SK-N-SH (cell line): ENCODE measurements around the gene COL28A1.

ENCODE experiments used
- FOXM1 ChIP-seq: IDR thresholded peaks from 2 replicates; pipeline ENCODE4 v1.4.0; 2012; ENCODE audit warnings: low read depth, mild to moderate bottlenecking
- POLR2AphosphoS5 ChIP-seq: IDR thresholded peaks from 2 replicates; pipeline ENCODE4 v1.6.1; 2012; ENCODE audit warnings: low read depth, low read length
- RXRA ChIP-seq: IDR thresholded peaks from 2 replicates; pipeline ENCODE4 v1.4.0; 2012; ENCODE audit warnings: low read depth, mild to moderate bottlenecking, borderline replicate concordance
- SIN3A ChIP-seq: IDR thresholded peaks from 2 replicates; pipeline ENCODE4 v1.6.1; 2012; ENCODE audit warnings: low read depth, mild to moderate bottlenecking, low read length, moderate library complexity, borderline replicate concordance
- TAF1 ChIP-seq: IDR thresholded peaks from 2 replicates; pipeline ENCODE4 v1.6.1; 2012; ENCODE audit warnings: low read depth, mild to moderate bottlenecking, low read length, moderate library complexity, borderline replicate concordance
- TCF12 ChIP-seq: IDR thresholded peaks from 2 replicates; pipeline ENCODE4 v1.4.0; 2012
- TEAD4 ChIP-seq: IDR thresholded peaks from 2 replicates; pipeline ENCODE4 v1.4.0; 2012; ENCODE audit warnings: mild to moderate bottlenecking, borderline replicate concordance; ENCODE audit not compliant: insufficient read depth
- YY1 ChIP-seq: IDR thresholded peaks from 2 replicates; pipeline ENCODE4 v1.4.0; 2012; ENCODE audit warnings: low read depth, mild to moderate bottlenecking
- TF ChIP-seq, protein P1 (sequence below): fragments of 200-600 bp; sonication (generic); IDR thresholded peaks from 2 replicates; pipeline ENCODE4 v1.6.1; 2017; ENCODE audit warnings: antibody characterized with exemption, mild to moderate bottlenecking, moderate library complexity
- TF ChIP-seq, protein P2 (sequence below): fragments of 150-350 bp; IDR thresholded peaks from 2 replicates; pipeline ENCODE4 v1.6.1; 2017; ENCODE audit warnings: antibody characterized with exemption, low read length, low read depth, borderline replicate concordance

DNA sequence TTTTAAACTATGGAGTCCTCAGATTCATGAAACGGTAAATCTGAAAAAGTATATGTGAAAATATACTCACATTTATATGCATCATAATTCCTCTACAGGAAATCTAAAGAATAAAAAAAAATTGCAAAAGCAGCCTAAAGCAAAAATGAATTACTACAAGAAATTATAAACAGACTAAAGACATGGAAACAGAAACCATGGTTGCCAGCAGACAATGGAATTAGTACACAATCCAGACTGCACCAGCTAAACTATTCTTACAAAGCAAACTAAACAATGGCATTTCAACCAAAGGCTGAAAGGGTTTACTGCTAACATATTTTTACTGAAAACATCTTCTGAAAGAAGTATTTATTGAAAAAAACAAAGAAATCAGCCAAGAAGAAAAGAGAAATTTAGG lies 51.6 kb downstream of the COL28A1 start:
- TF ChIP-seq, protein P1, sequence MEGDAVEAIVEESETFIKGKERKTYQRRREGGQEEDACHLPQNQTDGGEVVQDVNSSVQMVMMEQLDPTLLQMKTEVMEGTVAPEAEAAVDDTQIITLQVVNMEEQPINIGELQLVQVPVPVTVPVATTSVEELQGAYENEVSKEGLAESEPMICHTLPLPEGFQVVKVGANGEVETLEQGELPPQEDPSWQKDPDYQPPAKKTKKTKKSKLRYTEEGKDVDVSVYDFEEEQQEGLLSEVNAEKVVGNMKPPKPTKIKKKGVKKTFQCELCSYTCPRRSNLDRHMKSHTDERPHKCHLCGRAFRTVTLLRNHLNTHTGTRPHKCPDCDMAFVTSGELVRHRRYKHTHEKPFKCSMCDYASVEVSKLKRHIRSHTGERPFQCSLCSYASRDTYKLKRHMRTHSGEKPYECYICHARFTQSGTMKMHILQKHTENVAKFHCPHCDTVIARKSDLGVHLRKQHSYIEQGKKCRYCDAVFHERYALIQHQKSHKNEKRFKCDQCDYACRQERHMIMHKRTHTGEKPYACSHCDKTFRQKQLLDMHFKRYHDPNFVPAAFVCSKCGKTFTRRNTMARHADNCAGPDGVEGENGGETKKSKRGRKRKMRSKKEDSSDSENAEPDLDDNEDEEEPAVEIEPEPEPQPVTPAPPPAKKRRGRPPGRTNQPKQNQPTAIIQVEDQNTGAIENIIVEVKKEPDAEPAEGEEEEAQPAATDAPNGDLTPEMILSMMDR = no peak
- no peak for TF ChIP-seq RXRA
- TF ChIP-seq YY1 = no peak
- TF ChIP-seq, protein P2, sequence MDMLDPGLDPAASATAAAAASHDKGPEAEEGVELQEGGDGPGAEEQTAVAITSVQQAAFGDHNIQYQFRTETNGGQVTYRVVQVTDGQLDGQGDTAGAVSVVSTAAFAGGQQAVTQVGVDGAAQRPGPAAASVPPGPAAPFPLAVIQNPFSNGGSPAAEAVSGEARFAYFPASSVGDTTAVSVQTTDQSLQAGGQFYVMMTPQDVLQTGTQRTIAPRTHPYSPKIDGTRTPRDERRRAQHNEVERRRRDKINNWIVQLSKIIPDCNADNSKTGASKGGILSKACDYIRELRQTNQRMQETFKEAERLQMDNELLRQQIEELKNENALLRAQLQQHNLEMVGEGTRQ = no peak
- no peak for TF ChIP-seq FOXM1
- no peak for TF ChIP-seq TCF12
- TF ChIP-seq TEAD4 = no peak
- no peak for TF ChIP-seq POLR2AphosphoS5
- TF ChIP-seq SIN3A = no peak
- no peak for TF ChIP-seq TAF1
